GM21619 (cell line): ENCODE measurements around the gene TCIRG1.
"Not testable (repeated sequence)": the region's sequence is repeated elsewhere in the genome, so short reads cannot be mapped to it uniquely, and the experiment has no call there.

Experiments
- ATAC-seq: cut with Tn5 transposase; IDR thresholded peaks from one replicate; pipeline ENCODE4 v1.9.1; 2021; ENCODE audit not compliant: unreplicated experiment

The TCIRG1 gene

DNA sequence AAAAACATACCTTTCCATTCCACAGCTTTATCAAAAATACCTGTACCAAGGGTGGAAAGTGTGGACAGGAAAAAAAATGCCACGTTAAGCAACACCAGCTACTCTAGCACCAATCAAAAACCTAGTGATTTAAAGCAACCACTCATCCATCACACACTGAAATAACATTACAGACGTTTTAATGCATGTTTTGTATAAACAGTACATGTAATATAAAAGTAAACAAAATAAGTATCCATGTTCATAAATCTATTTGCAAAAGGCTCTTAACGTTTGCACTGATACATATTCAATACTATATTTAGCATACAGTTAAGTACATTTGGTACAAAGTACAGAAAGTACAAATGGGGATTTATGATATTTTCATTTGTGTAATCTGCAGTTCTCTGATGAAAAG, 43.7 kb downstream of the TCIRG1 start:
- ATAC-seq: no peak

DNA sequence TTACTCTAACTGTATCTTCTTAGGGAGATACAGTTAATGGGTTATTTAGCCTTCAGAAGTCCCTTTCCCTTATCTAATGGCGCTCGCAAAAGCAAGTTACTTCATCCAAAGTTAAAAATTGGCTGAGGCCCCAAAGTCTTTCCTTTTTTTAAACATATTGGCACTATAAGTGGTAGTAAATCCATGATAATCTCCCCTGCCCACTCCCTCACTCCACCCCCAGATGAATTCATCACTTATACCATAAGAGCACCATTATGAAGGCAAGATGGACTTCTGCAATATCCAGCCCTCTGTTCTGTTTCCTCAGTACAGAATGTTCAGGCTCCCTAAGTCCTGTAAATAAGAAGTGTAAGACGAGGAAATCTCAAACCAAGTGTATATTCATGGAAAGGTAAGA, 44.7 kb downstream of the TCIRG1 start:
- ATAC-seq: no peak

DNA sequence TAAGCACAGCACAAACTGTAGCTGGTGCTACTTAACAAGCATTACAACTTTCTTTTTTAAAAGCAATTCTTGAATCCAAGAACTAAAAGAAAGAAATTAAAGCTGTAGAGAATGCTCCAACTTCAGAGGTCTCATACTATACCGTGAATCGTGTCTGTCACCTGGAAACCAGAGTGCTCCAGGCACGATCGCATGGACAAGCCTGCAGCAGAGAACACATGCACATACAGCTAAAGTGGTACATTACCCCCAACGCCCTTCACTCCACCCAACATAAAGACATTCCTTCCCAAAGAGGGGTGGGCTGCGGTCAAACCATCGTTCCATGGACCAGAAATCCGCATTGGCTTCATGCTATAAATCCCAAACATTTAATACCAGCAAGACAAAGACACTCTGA, 50.9 kb downstream of the TCIRG1 start:
- ATAC-seq: no peak

DNA sequence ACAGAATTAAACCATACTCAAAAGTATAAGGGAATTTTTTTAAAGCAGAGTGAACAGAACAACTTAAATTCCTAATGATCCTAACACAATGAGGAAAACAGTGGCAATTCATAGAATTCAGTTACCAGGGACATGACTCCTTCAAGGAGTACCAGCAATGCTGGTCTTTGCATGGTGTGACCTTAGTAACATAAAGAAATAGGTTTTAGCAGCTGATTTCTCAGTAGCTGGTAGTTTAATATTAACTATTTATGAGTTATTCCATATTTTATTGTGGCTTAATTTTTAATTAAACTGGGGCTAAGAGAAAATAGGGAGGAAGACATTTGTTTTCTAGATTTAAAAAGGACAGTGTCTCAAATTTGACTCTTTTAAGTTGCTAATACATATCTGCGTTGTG, 51.5 kb downstream of the TCIRG1 start:
- ATAC-seq: no peak

DNA sequence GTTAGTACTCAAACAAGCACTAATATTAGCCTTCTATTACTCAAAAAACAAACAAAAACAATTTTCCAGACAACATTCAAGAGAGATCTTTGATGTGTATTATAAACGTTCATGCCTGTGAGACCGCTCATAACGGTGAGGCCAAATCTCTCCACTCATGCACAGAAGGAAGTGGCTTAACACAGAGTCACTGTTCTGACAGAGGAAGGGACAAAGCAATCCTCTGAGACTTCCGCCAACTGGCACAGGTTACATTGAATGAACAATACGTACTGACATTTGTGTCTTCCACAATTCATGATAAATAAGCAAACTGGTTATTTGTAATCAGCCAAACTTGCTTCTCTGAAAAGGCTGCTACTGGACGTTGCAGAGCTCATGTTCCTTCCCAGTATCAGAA, 51.9 kb downstream of the TCIRG1 start:
- no peak for ATAC-seq

DNA sequence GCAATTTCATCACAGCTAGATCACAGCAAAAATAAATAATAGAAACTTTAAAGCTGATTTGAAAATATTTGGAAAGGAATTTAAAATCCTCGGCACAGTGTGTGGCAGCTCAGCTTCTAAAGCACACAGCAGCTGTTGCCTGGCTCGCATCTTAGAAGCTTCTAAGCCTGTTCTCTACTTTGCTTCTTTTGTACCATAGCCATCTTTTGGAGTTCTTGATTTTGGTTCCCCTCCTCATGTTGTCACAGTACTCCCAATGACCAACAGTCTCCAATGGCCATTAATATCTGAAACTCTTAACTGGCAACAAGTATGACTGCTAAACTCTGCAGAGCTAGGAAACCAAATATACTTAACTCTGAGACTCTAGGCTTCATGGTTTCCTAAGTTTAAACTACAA, 53.6 kb downstream of the TCIRG1 start:
- no peak for ATAC-seq

DNA sequence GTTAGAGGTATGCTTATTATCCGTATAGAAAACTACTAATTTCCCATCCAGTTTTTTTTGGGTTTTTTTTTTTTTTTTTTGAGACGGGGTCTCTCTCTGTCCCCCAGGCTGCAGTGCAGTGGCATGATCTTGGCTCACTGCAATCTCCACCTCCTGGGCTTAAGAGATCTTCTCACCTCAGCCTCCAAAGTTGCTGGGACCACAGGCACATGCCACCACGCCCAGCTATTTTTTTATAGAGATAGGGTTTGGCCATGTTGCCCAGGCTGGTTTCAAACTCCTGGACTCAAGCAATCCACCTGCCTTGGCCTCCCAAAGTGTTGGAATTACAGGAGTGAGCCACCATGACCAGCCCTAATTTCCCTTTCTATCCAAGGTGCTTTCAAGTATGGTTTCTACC, 54.1 kb downstream of the TCIRG1 start:
- ATAC-seq: not testable (repeated sequence)

DNA sequence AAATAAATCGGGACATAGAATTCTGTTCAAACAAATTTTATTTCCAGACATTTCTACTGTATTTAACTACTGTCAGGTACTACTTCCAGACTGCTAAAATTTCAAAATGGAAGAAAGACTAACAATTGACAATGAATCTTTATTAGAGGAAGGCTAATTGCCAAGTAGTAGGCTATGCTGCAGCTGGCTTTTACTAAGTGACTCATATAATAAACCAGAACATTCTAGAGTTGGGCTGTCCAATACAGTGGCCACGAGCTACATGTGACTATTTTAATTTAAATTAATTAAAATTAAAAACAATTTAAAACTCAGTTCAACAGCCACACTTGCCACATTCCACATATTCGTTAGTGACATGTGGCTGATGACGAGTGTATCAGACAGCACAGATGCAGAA, 54.7 kb downstream of the TCIRG1 start:
- no peak for ATAC-seq

DNA sequence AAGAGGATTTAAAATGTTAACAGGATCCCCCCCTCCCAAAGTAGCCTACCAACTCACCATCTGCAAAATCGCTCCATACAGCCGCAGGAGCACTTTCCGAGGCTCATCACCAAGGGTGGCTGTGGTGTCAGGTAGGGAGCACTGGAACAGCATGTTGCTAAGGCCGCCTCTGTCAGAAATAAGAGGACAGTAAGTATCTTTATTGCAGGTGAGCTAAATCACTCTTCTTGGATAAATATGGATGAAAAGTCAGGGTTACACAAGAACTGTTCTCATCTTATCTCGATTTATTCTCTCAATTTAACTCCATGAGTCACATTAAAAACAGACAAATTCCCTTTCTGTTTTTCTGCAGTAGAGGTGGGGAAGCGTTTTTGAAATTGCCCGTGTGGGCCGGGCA, 58.1 kb downstream of the TCIRG1 start:
- no peak for ATAC-seq

DNA sequence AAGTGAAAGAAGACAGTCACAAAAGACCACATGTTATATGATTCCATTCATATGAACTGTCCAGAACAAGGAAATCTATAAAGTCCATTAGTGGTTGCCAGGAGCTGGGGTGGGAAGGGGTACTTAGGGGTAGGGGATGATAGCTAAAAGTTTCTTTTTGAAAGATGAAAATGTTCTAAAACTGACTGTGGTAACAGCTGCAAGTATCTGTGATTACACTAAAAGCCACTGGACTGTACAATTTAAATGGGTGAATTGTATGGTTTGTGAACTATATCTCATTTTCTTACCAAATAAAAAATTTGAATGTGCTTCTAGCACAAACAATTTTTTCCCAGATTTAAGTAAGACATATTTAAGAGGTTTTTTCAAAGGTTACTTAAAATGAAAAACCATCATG, 60.2 kb downstream of the TCIRG1 start:
- ATAC-seq: no peak

DNA sequence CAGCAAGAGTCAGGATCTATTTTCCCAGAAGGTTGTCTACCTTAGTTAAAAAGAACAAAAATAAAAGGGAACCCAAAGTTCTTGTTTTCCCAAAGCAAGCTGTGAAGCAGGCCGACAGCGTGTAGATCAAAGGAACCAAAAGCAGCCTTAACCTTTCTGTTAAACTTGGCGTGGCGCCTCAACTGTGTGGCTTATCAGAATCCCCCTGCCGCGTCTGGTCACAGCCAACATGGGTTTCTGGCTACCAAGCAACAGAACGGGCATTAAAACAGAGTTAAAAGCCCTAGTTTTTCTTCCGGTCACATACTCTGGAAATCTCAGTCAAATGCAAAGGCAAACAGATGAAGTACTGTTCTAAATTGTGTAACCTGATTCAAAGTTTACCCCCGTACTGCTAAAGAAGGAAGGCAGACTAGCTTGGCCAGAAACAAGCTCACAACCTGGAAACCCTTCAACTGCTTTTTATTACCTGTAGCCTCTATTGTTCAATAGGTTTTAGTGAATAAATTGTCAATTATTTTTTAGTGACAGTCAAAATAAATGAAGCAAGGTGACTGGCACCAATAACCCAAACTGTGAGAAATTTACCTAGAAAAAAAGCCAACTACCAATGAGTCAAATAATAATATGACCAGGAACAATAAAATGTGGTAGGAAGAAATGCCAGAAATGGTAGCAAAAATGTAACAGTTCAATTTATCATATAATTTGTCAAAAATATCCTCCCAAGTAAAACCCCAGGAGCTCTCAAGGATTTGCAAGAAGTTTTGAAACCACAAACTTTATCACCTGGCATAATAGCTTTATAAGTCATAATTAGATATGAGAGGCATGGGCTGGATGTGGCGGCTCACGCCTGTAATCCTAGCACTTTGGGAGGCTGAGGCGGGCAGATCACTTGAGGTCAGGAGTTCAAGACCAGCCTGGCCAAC, 60.9 kb downstream of the TCIRG1 start:
- no peak for ATAC-seq
